Endothelial cell of hepatic sinusoid (primary cell): ENCODE measurements around the gene AKAP8.
"Not testable (repeated sequence)": the region's sequence is repeated elsewhere in the genome, so short reads cannot be mapped to it uniquely, and the experiment has no call there.

Experiments used
- in situ Hi-C: cut with HindIII; loops from 2 replicates; pipeline ENCODE4 v1.10.0; 2017; ENCODE audit warnings: low sequenced_read_pairs

The AKAP8 gene

GRCh38 chr19:15379083-15379998, at the start of gene AKAP8:
TSS of gene AKAP8 (minus strand) at chr19:15379787. CDS start at chr19:15379731, 56 bp downstream.
- in situ Hi-C loops, result loop anchor here (5.0 kb wide), 1 partner anchor 87 kb away; no protein-coding TSS in a partner anchor

GRCh38 chr19:15427991-15428471, 48.4 kb upstream of the AKAP8 start:
- in situ Hi-C loops, result no loop called here

- in situ Hi-C loops, result no loop called here
Observed at GRCh38 chr19:15427350-15427700, 47.7 kb upstream of the AKAP8 start.

DNA sequence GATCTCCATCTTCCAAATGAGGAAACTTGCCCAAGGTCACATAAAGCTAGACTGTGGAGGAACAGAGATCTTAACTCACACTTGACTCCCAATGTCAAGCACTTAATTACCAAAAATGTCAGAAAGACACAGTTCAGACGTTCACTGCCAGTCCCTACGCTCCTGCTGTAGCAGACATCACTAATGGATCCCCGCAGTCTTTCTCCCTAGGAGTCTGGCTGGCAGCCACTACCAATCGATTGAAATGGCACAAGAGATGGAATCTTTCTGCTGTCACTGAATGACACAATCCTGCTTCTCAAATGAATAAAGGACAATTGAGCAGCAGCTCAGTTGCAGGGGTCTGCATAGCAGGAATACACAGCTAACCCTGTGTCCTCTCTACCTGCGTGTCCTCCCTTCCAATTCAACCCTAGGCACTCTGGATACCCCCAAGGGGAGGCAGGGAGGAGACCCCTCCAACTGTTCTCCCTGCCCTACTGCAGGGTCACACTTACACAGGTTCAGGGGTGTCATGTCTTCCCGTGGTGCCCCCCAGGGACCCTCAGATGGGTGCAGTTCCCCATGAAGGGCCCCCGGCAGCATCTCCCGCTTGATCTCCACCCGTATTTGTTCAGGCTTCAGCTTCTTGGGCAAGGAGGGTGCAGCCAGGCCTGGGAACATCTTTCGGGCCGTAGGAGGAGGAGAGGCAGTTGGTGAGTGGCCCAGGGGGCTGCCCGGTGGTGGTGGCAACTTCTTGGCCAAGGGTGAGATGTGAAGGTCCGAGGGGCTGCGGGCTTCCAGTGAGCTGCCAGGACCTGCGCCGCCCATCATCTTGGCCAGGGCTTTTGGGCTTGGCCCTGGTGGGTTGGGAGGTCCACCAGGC, 47.1 kb upstream of the AKAP8 start:
- in situ Hi-C loops, result no loop called here

DNA sequence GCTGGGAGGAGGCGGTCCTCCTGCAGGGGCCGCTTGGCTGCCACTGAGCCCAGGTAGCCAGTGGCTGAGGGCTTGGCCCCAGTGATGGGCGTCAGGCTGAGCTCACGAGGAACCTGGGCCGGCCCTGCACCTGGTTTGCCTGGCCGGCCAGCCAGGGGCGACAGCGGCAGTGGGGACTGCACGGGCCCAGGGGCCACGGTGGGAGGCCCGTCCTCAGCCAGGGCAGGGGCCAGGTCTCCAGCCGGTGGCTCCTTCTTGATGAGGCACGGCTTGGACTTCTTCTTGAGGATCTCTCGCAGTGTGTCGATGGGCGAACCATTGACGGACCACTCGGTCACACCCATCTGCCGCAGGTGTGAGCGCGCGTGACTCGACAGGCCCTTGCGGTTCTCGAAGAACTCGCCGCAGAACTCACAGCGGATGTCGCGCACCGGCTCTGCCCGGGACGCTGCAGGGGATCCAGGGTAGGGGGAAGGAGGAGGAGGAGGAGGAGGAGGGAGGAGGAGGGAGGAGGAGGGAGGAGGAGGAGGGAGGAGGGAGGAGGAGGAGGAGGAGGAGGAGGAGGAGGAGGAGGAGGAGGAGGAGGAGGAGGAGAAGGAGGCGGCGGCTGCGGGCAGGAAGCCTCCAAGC, 45.8 kb upstream of the AKAP8 start:
- in situ Hi-C loops, result no loop called here

GRCh38 chr19:15424692-15425272, 45.2 kb upstream of the AKAP8 start:
- in situ Hi-C loops, result no loop called here

DNA sequence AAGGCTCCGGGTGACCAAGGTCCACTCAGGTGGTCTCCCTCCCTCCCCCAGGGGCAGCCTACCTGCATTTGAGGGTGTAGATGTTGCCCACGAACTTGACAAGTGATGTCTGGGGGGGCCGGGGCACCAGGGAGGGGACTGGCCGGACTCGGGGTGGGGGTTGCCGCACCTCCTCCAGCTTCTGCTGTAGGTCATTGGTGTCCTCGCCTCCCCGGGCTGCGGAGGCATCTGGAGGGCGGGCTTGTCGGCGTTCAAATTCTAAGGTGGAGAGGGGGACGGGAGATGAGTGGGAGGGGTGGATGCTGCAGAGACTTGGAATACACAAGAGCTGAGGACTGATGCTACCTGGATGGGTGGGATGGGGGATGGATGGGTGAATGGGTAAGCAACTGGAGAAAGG, 44.5 kb upstream of the AKAP8 start:
- in situ Hi-C loops, result no loop called here

- in situ Hi-C loops, result no loop called here
Observed at GRCh38 chr19:15423130-15423529, 43.5 kb upstream of the AKAP8 start.

- in situ Hi-C loops, result no loop called here
Observed at GRCh38 chr19:15422296-15423075, 42.9 kb upstream of the AKAP8 start.

- in situ Hi-C loops, result no loop called here
Observed at GRCh38 chr19:15421721-15422260, 42.2 kb upstream of the AKAP8 start.

- in situ Hi-C loops, result no loop called here
Observed at GRCh38 chr19:15421136-15421695, 41.6 kb upstream of the AKAP8 start.

DNA sequence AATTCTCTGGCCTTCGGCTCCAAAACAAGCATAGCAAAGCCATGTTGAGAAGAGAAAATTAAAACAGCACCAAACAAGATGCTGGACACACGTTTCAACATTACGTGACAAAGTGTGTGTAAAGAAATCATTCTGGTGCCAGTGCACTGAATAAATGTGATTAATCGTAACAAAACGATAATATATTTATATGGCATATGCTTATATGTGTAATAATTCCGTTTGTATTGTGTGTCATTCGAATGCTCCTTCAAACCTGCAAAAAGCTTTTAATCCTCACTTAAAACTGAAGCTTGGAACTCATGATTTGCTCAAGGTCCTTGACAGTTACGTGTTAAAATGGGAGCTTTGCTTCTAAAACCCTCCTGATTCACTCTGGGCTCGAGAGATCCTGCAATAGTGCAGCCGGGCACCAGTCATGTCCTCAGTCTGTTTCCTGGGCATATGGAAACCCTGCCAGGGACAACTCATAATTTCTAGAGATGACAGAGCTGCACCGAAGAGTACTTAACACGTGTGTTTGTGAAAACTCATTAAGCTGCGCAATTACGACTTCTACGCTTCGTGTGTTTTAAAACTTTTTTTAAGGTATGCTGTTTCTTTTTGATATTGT, 39.9 kb upstream of the AKAP8 start:
- in situ Hi-C loops, result no loop called here

DNA sequence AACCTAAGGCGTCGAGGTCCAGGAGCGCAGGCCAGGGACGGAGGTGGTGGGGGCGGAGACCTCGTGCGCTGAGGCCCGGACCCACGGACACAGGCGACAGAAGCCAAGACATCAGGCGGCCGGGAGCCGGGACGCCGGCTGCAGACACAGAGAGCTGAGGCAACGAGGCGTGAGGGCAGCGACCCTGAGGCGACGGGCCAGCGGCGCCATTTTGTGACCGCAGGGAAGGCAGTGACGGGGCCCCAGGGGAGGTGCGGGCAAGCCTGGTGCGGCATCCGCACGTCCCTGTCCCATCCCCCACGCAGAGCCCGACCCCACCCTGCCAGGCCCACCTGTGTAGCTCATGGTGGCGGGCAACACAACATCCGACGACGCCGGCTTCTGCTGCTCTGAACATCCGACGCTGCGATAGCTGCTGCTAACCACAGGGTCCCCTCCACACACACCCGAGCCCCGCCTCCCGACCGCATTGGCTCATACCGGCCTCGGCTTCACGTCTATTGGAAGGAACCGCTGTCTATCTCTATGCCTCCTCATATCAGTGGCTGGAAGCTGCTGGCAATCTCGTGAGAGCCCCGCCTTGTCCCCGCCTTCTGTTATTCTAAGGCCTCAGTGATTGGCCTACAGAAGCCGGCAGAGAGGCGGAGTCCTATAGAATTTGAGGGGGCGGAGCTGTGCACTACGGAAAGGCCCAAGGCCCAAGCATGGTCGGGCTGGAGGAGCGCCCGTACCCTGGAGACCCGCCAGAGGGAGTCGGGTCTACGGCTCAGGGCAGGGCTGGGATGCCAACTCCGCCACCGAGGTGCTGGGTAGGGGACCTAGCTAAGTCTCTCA, 39.2 kb upstream of the AKAP8 start, which contains the start of gene AKAP8L:
TSS of gene AKAP8L (minus strand) at position 410 of the 834 bp plus-strand sequence. CDS start at position 345, 65 bp downstream.
- in situ Hi-C loops, result no loop called here

DNA sequence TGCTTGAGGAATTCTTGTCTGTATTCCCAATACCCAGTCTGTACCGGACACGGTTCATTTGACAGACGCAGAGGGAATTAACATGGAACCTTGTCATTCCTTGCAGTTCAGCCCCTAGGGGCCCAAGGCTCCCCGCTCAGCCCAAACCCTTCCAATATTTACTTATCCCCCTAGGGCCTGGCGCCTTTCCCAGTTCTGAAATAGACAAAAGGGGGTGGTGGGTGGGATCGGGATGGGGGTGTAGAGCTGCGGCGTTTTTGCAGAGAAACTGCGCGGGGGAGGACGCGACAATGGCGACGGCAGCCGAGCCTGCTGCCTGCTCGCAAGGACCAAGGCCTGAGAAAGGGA, 38.6 kb upstream of the AKAP8 start:
- in situ Hi-C loops, result no loop called here

- in situ Hi-C loops, result no loop called here
Observed at GRCh38 chr19:15417699-15418098, 38.1 kb upstream of the AKAP8 start.

DNA sequence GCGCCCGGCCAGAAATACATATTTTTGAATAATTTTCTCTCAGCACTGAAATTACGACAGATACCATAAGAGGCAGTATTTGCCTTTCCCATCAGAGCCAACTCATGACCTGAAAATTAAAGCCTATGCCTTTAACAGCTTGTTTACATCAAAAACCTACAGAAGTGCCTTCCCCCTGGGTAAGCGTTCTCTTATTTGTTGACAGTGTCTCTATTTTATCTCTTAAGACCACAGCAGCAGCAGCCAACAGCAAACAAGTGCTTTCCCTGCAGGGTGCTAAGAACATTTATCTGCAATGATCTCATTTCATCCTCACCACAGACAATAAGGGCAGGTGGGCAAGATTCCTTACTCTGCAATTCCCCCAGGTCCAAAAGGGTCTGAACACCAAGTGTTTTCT, 33.2 kb upstream of the AKAP8 start:
- in situ Hi-C loops, result no loop called here

DNA sequence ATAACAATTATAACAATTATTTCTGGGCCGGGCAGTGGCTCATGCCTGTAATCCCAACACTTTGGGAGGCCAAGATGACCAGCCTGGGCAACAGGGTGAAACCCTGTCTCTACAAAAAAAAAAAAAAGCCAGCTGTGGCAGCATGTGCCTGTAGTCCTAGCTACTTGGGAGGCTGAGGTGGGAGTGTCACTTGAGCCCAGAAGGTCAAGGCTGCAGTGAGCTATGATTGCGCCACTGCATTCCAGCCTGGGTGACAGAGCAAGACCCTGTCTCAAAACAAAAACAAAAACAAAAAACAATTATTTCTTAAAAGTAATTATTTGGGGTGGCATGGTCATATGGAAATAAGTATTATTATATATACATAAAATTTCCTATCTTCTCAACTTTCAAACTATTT, 31.8 kb upstream of the AKAP8 start:
- in situ Hi-C loops, result not testable (repeated sequence)

- in situ Hi-C loops, result no loop called here
Observed at GRCh38 chr19:15404780-15405211, 25.2 kb upstream of the AKAP8 start.
